ENCODE measurements around the gene WDR90. TPM values are rescaled to one million over a fixed set of nuclear protein-coding genes. Genes with fewer than 3 reads are reported as not detected.
"Not testable (repeated sequence)": the region's sequence is repeated elsewhere in the genome, so short reads cannot be mapped to it uniquely, and the experiment has no call there.

WDR90 gene
- total RNA-seq, 1 donor from 2014 or later = 34.9 TPM

DNA sequence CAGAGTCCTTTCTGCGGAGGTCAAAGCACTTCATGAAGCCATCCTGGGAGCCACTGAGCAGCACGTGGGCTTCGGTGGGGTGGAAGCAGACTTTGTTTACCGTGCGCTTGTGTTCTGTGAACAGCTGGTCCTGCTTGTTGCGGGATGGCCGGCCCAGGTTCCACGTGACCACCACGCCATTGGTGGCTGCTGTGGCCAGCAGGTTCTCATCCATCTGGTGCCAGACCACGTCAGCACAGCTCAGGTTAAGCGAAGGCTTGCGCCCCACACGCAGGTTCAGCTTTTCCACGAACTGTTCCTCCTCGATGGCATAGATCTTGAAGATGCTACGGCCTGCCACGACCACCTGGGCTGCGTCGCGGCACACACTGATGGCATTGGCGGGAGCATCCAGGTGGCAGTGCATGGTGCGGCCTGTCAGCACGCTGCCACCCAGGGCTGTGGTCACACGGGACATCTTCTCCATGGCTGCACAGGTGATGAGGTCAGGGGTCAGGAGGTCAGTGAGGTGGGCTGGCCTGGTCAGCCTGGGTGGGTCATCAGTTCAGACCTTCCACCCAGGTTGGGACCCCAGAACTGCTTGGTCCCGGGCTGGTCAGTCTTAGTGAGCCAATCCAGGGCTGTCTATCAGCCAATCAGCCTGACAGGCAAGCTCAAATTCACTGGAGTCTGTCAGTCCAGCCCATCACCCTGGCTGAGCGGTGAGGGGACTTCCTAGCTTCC, 40.2 kb downstream of the WDR90 start:
- DNase-seq (ENCODE audit: extremely low spot score in 2 of 2) = no peak
- Histone ChIP-seq H3K9me3 (no peaks in the 10 kb centered on the region), H3K4me3 (peak overlapping the region; percentile 63 to 94), H3K27ac (peak overlapping the region; percentile 69), H3K27me3 (peaks cover 9% of the 10 kb centered on the region), H3K36me3 (peaks cover 0 to 12% of the 10 kb centered on the region in 2 donors), H3K4me1 (peaks cover 54% of the 10 kb centered on the region)
- no peak for TF ChIP-seq CTCF (IDR thresholded peaks at IDR 0.05)
- TF ChIP-seq POLR2AphosphoS5 (IDR thresholded peaks at IDR 0.05; ENCODE audit: insufficient read depth in 1 of 2, low read depth in 1 of 2) = no peak
- no peak for TF ChIP-seq POLR2A (IDR thresholded peaks at IDR 0.05)
- intact Hi-C loops (cut with DNase I) = no loop called here

DNA sequence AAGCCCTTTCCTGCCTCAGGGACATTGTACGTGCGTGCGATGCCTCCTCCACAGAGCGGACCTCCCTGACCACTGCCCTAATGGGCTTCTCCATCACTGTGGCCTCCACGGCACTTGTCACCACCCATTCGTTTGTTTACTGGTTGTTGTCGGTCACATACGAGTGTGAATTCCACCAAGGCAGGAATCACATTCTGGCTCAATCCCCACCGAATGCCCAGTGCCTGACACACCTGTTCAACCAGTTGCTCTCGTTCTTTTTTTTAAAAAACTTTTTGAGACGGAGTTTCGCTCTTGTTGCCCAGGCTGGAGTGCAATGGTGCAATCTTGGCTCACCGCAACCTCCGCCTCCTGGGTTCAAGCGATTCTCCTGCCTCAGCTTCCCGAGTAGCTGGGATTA, 42.1 kb downstream of the WDR90 start:
- H3K4me3 ChIP-seq; DNase-seq (ENCODE audit: extremely low spot score in 2 of 2); H3K27me3 ChIP-seq; H3K36me3 ChIP-seq; intact Hi-C loops (cut with DNase I); H3K27ac ChIP-seq; H3K9me3 ChIP-seq: not testable (repeated sequence)
- H3K4me1 ChIP-seq = peaks cover 57% of the 10 kb centered on the region

GRCh38 chr16:692356-693108, 43.4 kb downstream of the WDR90 start:
- H3K27me3 ChIP-seq = peaks cover 9% of the 10 kb centered on the region
- TF ChIP-seq POLR2AphosphoS5 (IDR thresholded peaks at IDR 0.05; ENCODE audit: insufficient read depth in 1 of 2, low read depth in 1 of 2) = no peak
- TF ChIP-seq POLR2A (IDR thresholded peaks at IDR 0.05) = no peak
- TF ChIP-seq CTCF (IDR thresholded peaks at IDR 0.05) = no peak
- intact Hi-C loops (cut with DNase I) = no loop called here
- no peak overlapping the region for H3K27ac ChIP-seq
- DNase-seq (ENCODE audit: extremely low spot score in 2 of 2) = no peak
- H3K9me3 ChIP-seq = no peaks in the 10 kb centered on the region
- H3K36me3 ChIP-seq = no peaks in the 10 kb centered on the region
- no peak overlapping the region for H3K4me3 ChIP-seq
- peaks cover 59% of the 10 kb centered on the region for H3K4me1 ChIP-seq

DNA sequence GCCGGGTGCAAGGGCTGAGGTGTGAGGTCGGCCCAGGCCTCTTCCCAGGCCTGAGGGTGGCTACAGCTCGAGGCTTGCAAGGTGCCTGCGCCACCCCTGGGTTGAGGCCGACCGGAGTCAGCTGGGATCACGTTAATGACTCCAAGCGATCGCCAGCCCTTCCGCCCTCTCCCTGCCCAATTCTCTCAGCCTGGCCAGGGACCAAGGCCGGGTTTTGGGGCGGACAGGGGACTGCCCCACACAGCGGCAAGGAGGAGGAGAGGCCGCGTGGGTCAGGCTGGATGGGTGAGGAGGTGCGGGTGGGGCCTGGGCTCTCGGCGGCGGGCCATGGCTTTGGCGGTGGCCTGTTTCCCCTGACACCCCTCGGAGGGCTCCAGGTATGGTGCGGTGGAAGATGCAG, 44.2 kb downstream of the WDR90 start:
- H3K4me3 ChIP-seq = no peak overlapping the region
- H3K9me3 ChIP-seq = no peaks in the 10 kb centered on the region
- H3K4me1 ChIP-seq = peaks cover 59% of the 10 kb centered on the region
- H3K27ac ChIP-seq = no peak overlapping the region
- TF ChIP-seq CTCF (IDR thresholded peaks at IDR 0.05) (no peak), POLR2A (IDR thresholded peaks at IDR 0.05) (no peak), POLR2AphosphoS5 (IDR thresholded peaks at IDR 0.05; ENCODE audit: insufficient read depth in 1 of 2, low read depth in 1 of 2) (no peak)
- H3K36me3 ChIP-seq = no peaks in the 10 kb centered on the region
- intact Hi-C loops (cut with DNase I) = no loop called here
- peaks cover 9% of the 10 kb centered on the region for H3K27me3 ChIP-seq
- no peak for DNase-seq (ENCODE audit: extremely low spot score in 2 of 2)

DNA sequence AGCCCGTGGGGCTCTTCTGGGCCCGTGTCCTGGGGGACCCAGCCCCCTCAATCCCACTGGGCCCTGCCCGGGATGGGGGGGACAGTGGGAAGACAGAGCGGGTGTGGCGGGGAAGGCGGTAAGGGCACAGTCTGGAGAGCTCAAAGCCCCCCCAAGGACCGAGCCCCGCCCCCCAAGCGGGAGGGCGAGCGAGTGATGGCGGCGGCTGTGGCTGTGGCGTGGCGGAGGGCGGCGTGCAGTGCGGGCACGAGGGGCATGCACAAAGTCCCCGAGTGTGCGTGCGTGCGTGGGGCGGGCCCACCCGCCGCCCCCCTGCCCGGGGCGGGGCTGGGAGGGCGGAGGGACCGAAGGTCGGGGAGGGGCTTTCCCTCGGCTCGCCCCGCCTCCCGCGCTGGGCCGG, 44.6 kb downstream of the WDR90 start:
- no peak for TF ChIP-seq CTCF (IDR thresholded peaks at IDR 0.05)
- no peak for TF ChIP-seq POLR2AphosphoS5 (IDR thresholded peaks at IDR 0.05; ENCODE audit: insufficient read depth in 1 of 2, low read depth in 1 of 2)
- TF ChIP-seq POLR2A (IDR thresholded peaks at IDR 0.05) = no peak

More for the DNA sequence above, 44.6 kb downstream of the WDR90 start:
- H3K4me3 ChIP-seq = peak overlapping the region; percentile 7 to 38
- no peaks in the 10 kb centered on the region for H3K36me3 ChIP-seq
- no peaks in the 10 kb centered on the region for H3K9me3 ChIP-seq
- H3K4me1 ChIP-seq = peaks cover 56% of the 10 kb centered on the region
- DNase-seq (ENCODE audit: extremely low spot score in 2 of 2) = no peak
- intact Hi-C loops (cut with DNase I) = no loop called here
- peaks cover 9% of the 10 kb centered on the region for H3K27me3 ChIP-seq
- H3K27ac ChIP-seq = no peak overlapping the region
